Aorta (tissue), 5 donors: Measurements from ENCODE around the gene LYPD6B. TPM values are rescaled to one million over a fixed set of nuclear protein-coding genes. Genes with fewer than 3 reads are reported as not detected.

ENCODE experiments used
- ATAC-seq: fragments of 200-7000 bp; cut with Tn5 transposase; one replicate; pipeline ENCODE4 v1.9.1; 2022; ENCODE audit warnings: moderate library complexity; ENCODE audit not compliant: low FRiP score
- DNase-seq, 2 donors: peaks; one replicate each; pipeline ENCODE4 v3.0.0-alpha.2; 2020
- H3K27ac ChIP-seq, 2 donors: one replicate each; pipeline ENCODE4 v1.5.1; 2013; ENCODE audit warnings: low read length in 2 of 2, mild to moderate bottlenecking in 2 of 2, moderate library complexity in 2 of 2, control low read depth in 1 of 2, inconsistent platforms in 1 of 2, low read depth in 1 of 2
- H3K27me3 ChIP-seq, 2 donors: one replicate each; pipeline ENCODE4 v1.6.1; 2013; ENCODE audit warnings: control low read depth in 1 of 2, low read length in 1 of 2, mild to moderate bottlenecking in 1 of 2, moderate library complexity in 1 of 2; ENCODE audit not compliant: insufficient read depth in 2 of 2, control insufficient read depth in 1 of 2
- H3K36me3 ChIP-seq, 2 donors: one replicate each; pipeline ENCODE4 v1.6.1; 2013; ENCODE audit warnings: control low read depth in 1 of 2, low read length in 1 of 2, mild to moderate bottlenecking in 1 of 2; ENCODE audit not compliant: insufficient read depth in 2 of 2, control insufficient read depth in 1 of 2
- H3K4me1 ChIP-seq, 2 donors: one replicate each; pipeline ENCODE4 v1.6.1; 2013; ENCODE audit warnings: low read length in 2 of 2, control low read depth in 1 of 2, mild to moderate bottlenecking in 1 of 2, moderate library complexity in 1 of 2; ENCODE audit not compliant: insufficient read depth in 2 of 2, control insufficient read depth in 1 of 2
- H3K4me3 ChIP-seq, 2 donors: one replicate each; pipeline ENCODE4 v1.5.1; 2013; ENCODE audit warnings: low read length in 2 of 2, control low read depth in 1 of 2, mild to moderate bottlenecking in 1 of 2
- H3K9me3 ChIP-seq: one replicate; pipeline ENCODE4 v1.6.1; 2013; ENCODE audit warnings: mild to moderate bottlenecking, low read length; ENCODE audit not compliant: control insufficient read depth
- WGBS, 2 donors: extraction: QIAGEN DNeasy Blood & Tissue Kit; methylation state at CpG; one replicate each; pipeline ENCODE4 v1.1.7; 2013; 5-methylcytosine and 5-hydroxymethylcytosine counted together
- intact Hi-C, 2 donors: fragments of 100-400 bp; cut with DNase I; formaldehyde crosslinking; loops; one replicate each; pipeline versions ENCODE4 v1.14.2 to v1.15.0; 2022
- polyA plus RNA-seq, 2 donors: library from polyadenylated mRNA; stranded (reverse); fragments of 200-250 nt; gene quantifications; one replicate each; pipeline ENCODE4 v1.2.3, GENCODE V29; 2013
- total RNA-seq, 2 donors: library from RNA; stranded (reverse); fragmentation: NEBNext Ultra II Directional; extraction: Animal tissue kit (Norgen Biotek cat#: 25700); gene quantifications; one replicate each; pipeline ENCODE4 v1.2.1, GENCODE V29; 2021
- donor health status: healthy with polysubstance abuse.
- donor health status: Bipolar disorder and iron deficiency.
- donor health status: DM: no; HTN: no; CAD: no.
- donor health status: DM: no; HTN: no; CAD: no.
- donor health status: DM: yes; HTN: yes; CAD: no.

LYPD6B gene
- total and polyA plus RNA-seq, 4 donors: 0.26 TPM; not detected in 3

DNA sequence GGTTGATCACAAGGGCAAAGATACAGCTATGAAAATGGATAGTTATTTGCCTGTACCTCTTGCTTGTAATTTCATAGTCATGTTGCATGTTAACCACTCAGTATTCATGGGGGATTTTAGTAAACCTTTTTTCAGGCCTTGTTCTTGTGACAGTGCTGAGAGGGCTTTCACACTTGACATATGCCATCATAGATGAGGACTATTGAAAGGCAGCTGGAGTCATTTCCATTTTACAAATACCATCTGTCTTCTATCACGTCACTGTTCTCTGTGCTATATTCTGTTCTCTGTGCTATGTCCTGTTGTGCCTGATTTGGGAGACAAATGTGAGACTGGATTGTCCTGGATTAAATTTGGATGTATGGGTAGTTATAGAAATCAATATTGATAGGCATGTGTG is 131.7 kb downstream of the LYPD6B start:
- DNase-seq (no peak), ATAC-seq (no peak)
- Histone ChIP-seq H3K36me3 (no peaks in the 10 kb centered on the region), H3K9me3 (peaks cover 1% of the 10 kb centered on the region), H3K27ac (no peak overlapping the region), H3K27me3 (no peaks in the 10 kb centered on the region), H3K4me1 (no peaks in the 10 kb centered on the region), H3K4me3 (no peak overlapping the region)
- intact Hi-C loops: no loop called here
- WGBS, 2 donors: 88 to 90% methylated on average over 1 of the region's 1 CpG

DNA sequence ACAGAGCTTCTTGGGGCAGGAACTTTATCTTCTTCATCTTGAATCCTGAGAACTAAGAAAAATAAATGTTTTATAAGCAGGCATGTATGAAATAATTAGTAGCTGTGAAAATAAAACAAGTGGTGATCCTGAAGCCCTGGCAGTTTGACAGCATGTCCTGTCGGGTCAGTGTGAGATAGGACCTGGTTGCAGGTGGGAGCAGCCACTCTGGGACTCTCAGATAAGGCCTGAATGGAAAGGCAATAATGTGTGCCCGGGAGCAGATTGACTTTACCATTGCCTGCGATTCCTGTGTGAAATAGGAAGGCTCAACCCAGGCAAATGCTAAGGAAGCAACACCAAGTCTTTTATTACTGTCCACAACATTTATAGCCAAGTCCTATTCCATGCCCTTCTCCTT is 132.4 kb downstream of the LYPD6B start:
- Histone ChIP-seq H3K9me3 (peaks cover 1% of the 10 kb centered on the region), H3K27me3 (no peaks in the 10 kb centered on the region), H3K4me3 (no peak overlapping the region), H3K27ac (no peak overlapping the region), H3K36me3 (no peaks in the 10 kb centered on the region), H3K4me1 (no peaks in the 10 kb centered on the region)
- no peak for ATAC-seq
- WGBS, 2 donors: 61 to 71% methylated on average over 3 of the region's 3 CpGs
- DNase-seq: no peak
- intact Hi-C loops: no loop called here

DNA sequence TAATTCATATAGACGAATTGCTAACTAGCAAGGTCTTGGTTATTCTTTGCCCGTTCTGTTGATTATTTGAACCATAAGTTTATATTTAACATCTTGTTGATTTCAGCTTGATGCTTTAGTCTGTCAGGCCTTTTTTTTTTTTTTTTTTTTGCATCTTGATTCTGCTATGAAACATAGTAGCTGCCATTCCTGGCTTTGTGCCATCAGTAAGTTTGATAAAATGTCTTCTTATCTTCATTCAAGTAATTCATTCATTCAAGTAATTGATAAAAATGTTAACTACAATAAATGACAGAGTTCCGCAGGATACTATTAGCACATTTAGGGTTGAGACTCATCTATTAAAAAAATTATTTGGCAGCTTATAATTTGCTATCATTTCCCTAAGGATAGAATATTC is 134.7 kb downstream of the LYPD6B start:
- ATAC-seq (no peak), DNase-seq (no peak)
- WGBS, 2 donors: 76 to 83% methylated on average over 3 of the region's 3 CpGs
- intact Hi-C loops: no loop called here
- no peaks in the 10 kb centered on the region for H3K27me3 ChIP-seq
- peaks cover 2% of the 10 kb centered on the region for H3K9me3 ChIP-seq
- H3K27ac ChIP-seq: no peak overlapping the region
- no peaks in the 10 kb centered on the region for H3K36me3 ChIP-seq
- no peaks in the 10 kb centered on the region for H3K4me1 ChIP-seq
- no peak overlapping the region for H3K4me3 ChIP-seq

GRCh38 chr2:149175956-149176355 is 137.5 kb downstream of the LYPD6B start:
- intact Hi-C loops: no loop called here
- 95% methylated on average over 2 of the region's 2 CpGs for WGBS, 2 donors

GRCh38 chr2:149178612-149179011 is 140.1 kb downstream of the LYPD6B start:
- WGBS, 2 donors: 70 to 75% methylated on average over 5 of the region's 5 CpGs
- intact Hi-C loops: no loop called here

More at GRCh38 chr2:149175956-149176355, 137.5 kb downstream of the LYPD6B start:
- H3K9me3 ChIP-seq: peaks cover 3% of the 10 kb centered on the region
- H3K4me3 ChIP-seq: no peak overlapping the region
- no peaks in the 10 kb centered on the region for H3K27me3 ChIP-seq
- DNase-seq: no peak
- no peak for ATAC-seq
- no peaks in the 10 kb centered on the region for H3K4me1 ChIP-seq
- H3K36me3 ChIP-seq: no peaks in the 10 kb centered on the region
- no peak overlapping the region for H3K27ac ChIP-seq

GRCh38 chr2:149180226-149180875 is 141.9 kb downstream of the LYPD6B start:
- no peaks in the 10 kb centered on the region for H3K4me1 ChIP-seq
- H3K36me3 ChIP-seq: no peaks in the 10 kb centered on the region
- H3K9me3 ChIP-seq: peaks cover 3% of the 10 kb centered on the region
- H3K4me3 ChIP-seq: no peak overlapping the region
- H3K27me3 ChIP-seq: no peaks in the 10 kb centered on the region
- H3K27ac ChIP-seq: no peak overlapping the region
- 68 to 76% methylated on average over 9 of the region's 9 CpGs for WGBS, 2 donors
- DNase-seq: no peak
- no peak for ATAC-seq
- intact Hi-C loops: no loop called here

More at GRCh38 chr2:149178612-149179011, 140.1 kb downstream of the LYPD6B start:
- Histone ChIP-seq H3K4me3 (no peak overlapping the region), H3K9me3 (peaks cover 3% of the 10 kb centered on the region), H3K4me1 (no peaks in the 10 kb centered on the region), H3K27ac (no peak overlapping the region), H3K27me3 (no peaks in the 10 kb centered on the region), H3K36me3 (no peaks in the 10 kb centered on the region)
- DNase-seq: no peak
- ATAC-seq: no peak

DNA sequence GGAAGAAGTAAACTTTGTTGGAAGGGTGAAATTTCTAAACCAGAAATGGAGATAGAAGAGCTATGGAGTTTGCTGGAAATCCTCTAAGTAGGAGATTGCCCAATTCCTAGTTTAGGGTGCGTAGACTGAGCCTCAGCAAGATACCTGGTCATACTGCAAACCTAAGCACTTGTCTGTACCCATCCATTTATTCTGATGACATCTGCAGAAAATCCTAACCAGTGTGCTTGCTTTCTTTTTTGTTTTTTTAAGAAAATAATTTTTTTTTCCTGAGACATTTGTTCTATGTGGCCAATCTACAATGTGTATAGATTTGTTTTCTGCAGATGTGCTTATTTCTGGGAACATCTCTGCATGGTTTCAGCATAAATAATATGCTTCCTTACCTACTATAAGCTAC is 144.7 kb downstream of the LYPD6B start:
- Histone ChIP-seq H3K27ac (no peak overlapping the region), H3K9me3 (peaks cover 1% of the 10 kb centered on the region), H3K4me3 (no peak overlapping the region), H3K4me1 (no peaks in the 10 kb centered on the region), H3K27me3 (no peaks in the 10 kb centered on the region), H3K36me3 (no peaks in the 10 kb centered on the region)
- ATAC-seq: no peak
- DNase-seq: no peak
- intact Hi-C loops: no loop called here
- 97 to 100% methylated on average over 1 of the region's 1 CpG for WGBS, 2 donors

DNA sequence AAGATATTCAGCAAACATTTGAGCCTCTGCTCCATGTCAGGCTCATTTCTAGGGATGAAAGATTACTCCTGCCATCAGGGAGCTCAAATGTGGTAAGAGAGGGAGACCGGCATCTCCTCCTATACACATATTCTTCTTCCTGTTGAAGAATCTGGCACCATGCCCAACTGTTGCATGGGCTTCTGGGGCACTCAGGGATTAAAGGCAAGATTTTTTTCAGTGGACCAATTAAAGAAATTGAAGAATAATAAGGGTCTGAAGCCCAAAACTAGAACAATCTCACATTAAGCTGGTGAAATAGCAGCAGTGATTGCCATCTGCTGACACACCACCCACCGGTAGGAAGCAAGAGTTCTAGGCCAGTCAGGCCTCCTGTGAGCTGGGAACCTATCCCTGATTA is 146.5 kb downstream of the LYPD6B start:
- H3K36me3 ChIP-seq: no peaks in the 10 kb centered on the region
- ATAC-seq (no peak), DNase-seq (no peak)
- 87% methylated on average over 2 of the region's 2 CpGs for WGBS, 2 donors
- no peaks in the 10 kb centered on the region for H3K4me1 ChIP-seq
- intact Hi-C loops: no loop called here
- H3K27ac ChIP-seq: no peak overlapping the region
- H3K9me3 ChIP-seq: no peaks in the 10 kb centered on the region
- H3K4me3 ChIP-seq: no peak overlapping the region
- H3K27me3 ChIP-seq: no peaks in the 10 kb centered on the region

DNA sequence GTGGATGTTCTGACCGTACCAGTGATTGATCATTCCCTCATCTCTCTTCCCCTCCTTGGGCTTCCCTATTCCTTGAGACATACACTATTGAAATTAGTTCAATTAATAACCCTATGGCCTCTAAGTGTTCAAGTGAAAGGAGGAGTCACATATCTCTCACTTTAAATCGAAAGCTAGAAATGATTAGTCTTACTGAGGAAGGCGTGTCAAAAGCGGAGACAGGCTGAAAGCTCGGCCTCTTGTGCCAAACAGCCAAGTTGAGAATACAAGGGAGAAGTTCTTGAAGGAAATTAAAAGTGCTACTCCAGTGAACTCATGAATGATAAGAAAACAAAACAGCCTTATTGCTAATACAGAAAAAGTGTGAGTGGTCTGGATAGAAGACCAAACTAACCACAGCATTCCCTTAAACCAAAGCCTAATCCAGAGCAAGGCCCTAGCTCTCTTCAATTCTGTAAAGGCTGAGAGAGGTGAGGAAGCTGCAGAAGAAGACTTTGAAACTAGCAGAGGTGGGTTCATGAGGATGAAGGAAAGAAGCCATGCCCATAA is 147.5 kb downstream of the LYPD6B start:
- no peaks in the 10 kb centered on the region for H3K4me1 ChIP-seq
- DNase-seq (no peak), ATAC-seq (no peak)
- H3K27me3 ChIP-seq: no peaks in the 10 kb centered on the region
- WGBS, 2 donors: 90 to 91% methylated on average over 5 of the region's 5 CpGs
- intact Hi-C loops: no loop called here
- H3K27ac ChIP-seq: no peak overlapping the region
- no peak overlapping the region for H3K4me3 ChIP-seq
- H3K36me3 ChIP-seq: no peaks in the 10 kb centered on the region
- no peaks in the 10 kb centered on the region for H3K9me3 ChIP-seq
